Panc1 (cell line): Measurements from ENCODE around the gene SHISAL2A.

ENCODE experiments used
- POLR2AphosphoS5 ChIP-seq: IDR thresholded peaks from 2 replicates; pipeline ENCODE4 v1.6.1; 2012; ENCODE audit warnings: mild to moderate bottlenecking, low read depth, low read length, moderate library complexity
- SIN3A ChIP-seq: IDR thresholded peaks from 2 replicates; pipeline ENCODE4 v1.6.1; 2012; ENCODE audit warnings: low read depth, mild to moderate bottlenecking, low read length, moderate library complexity, borderline replicate concordance; ENCODE audit not compliant: insufficient read depth
- TCF7L2 ChIP-seq: IDR thresholded peaks from 2 replicates; pipeline ENCODE4 v1.6.1; 2011; ENCODE audit warnings: mild to moderate bottlenecking, low read depth, low read length, inconsistent platforms
- TF ChIP-seq, protein P1 (sequence below): fragments of 450-650 bp; IDR thresholded peaks from 2 replicates; pipeline ENCODE4 v1.5.1; 2017; ENCODE audit warnings: mild to moderate bottlenecking
- TF ChIP-seq, protein P2 (sequence below), 2 experiments: IDR thresholded peaks; 2 replicates each; pipeline ENCODE4 v1.6.1; 2011 to 2012; ENCODE audit warnings: low read depth in 2 of 2, control low read depth in 1 of 2, low read length in 1 of 2, mild to moderate bottlenecking in 1 of 2, moderate library complexity in 1 of 2; ENCODE audit not compliant: insufficient read depth in 1 of 2

DNA sequence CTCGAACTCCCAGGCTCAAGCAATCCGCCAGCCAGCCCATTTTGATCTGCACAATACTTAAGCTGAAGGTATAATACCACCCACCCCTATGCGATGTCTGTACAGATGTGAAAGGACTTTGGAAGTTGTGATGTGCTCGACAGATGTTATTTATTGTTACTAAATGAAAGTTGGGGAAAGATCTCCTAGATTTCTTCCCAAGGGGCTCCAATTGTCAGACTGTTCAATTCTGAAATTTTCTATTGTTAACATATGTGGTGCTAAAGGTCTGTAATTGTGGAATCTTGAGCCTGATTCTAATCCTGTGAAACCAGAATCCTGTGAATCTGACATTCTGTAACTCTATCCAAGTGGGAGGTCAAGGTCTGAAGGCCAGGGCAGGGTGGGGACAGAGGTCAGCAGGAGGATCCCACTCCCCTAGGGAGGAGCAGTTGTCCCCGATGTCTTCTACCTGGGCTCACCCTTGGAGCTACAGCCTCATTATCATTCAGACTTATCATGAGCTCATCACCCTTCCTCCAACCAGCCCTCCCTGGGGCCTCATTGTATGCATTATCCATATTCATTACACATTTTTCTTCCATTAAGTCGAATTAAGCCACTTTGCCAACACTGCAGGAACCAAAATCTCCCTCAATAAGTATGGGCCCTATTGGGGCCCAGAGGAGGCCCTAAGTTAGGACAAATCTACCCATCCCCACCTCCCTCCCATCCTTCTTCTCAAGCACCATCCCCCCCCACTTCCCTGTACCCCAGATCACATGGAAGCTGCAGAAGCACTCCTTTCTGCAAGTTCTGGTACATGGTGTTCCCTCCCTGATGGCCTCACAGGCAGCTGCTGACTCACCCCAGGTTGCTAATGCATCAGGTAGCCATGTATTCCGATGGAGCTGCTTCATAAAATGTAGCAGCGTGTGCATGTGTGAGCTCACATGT lies 32.3 kb downstream of the SHISAL2A start:
- TF ChIP-seq, protein P1, sequence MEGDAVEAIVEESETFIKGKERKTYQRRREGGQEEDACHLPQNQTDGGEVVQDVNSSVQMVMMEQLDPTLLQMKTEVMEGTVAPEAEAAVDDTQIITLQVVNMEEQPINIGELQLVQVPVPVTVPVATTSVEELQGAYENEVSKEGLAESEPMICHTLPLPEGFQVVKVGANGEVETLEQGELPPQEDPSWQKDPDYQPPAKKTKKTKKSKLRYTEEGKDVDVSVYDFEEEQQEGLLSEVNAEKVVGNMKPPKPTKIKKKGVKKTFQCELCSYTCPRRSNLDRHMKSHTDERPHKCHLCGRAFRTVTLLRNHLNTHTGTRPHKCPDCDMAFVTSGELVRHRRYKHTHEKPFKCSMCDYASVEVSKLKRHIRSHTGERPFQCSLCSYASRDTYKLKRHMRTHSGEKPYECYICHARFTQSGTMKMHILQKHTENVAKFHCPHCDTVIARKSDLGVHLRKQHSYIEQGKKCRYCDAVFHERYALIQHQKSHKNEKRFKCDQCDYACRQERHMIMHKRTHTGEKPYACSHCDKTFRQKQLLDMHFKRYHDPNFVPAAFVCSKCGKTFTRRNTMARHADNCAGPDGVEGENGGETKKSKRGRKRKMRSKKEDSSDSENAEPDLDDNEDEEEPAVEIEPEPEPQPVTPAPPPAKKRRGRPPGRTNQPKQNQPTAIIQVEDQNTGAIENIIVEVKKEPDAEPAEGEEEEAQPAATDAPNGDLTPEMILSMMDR = no peak
- TF ChIP-seq, protein P2, sequence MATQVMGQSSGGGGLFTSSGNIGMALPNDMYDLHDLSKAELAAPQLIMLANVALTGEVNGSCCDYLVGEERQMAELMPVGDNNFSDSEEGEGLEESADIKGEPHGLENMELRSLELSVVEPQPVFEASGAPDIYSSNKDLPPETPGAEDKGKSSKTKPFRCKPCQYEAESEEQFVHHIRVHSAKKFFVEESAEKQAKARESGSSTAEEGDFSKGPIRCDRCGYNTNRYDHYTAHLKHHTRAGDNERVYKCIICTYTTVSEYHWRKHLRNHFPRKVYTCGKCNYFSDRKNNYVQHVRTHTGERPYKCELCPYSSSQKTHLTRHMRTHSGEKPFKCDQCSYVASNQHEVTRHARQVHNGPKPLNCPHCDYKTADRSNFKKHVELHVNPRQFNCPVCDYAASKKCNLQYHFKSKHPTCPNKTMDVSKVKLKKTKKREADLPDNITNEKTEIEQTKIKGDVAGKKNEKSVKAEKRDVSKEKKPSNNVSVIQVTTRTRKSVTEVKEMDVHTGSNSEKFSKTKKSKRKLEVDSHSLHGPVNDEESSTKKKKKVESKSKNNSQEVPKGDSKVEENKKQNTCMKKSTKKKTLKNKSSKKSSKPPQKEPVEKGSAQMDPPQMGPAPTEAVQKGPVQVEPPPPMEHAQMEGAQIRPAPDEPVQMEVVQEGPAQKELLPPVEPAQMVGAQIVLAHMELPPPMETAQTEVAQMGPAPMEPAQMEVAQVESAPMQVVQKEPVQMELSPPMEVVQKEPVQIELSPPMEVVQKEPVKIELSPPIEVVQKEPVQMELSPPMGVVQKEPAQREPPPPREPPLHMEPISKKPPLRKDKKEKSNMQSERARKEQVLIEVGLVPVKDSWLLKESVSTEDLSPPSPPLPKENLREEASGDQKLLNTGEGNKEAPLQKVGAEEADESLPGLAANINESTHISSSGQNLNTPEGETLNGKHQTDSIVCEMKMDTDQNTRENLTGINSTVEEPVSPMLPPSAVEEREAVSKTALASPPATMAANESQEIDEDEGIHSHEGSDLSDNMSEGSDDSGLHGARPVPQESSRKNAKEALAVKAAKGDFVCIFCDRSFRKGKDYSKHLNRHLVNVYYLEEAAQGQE (IDR thresholded peaks at IDR 0.05; ENCODE audit: insufficient read depth in 1 of 2, low read depth in 2 of 2, low read length in 1 of 2) = no peak
- TF ChIP-seq POLR2AphosphoS5 (no peak), SIN3A (no peak), TCF7L2 (no peak)
